GM18508 (cell line): Measurements from ENCODE around the gene HS2ST1.
"Not testable (repeated sequence)": the region's sequence is repeated elsewhere in the genome, so short reads cannot be mapped to it uniquely, and the experiment has no call there.

ENCODE experiments used
- ATAC-seq: cut with Tn5 transposase; IDR thresholded peaks from one replicate; pipeline ENCODE4 v1.9.1; 2021; ENCODE audit warnings: moderate number of reproducible peaks; ENCODE audit not compliant: insufficient read depth, unreplicated experiment

HS2ST1 gene

DNA sequence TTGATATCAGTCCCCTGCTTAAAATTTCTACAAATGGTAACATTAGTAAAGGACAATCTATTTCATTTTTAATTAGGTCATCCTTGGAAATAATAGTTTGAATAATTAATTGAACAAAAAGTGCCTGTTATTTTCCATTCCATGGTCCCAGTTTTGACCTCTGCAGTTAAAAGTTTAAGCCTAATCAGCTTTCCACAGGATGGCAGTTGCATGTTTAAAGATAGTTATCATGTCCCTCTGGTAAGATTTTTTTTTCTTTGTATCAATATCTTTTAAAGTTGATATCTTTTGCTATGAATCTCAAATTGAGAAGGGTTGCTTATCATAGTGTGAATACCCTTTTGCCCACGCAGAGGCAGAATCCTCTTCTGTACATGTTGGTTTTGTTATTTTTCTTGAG is 90.4 kb downstream of the HS2ST1 start:
- no peak for ATAC-seq

DNA sequence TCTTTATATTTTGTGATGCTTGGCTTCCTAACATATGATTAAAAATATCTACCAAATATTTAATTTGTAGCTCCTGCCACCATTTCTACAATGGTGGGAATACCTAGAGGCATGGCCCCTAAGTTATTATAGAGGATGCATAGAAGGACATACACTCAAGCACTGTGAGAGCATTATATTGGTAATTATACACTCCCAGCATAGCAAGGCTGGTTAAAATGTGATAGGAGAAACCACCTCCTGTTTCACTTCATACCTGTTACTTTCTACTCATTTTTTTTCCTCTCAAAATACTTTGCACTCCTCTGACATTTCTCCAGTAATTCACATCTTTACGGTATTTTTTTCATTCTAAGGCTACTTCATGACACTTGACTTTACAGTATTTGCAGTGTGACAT is 92.9 kb downstream of the HS2ST1 start:
- peak; percentile 81 for ATAC-seq

DNA sequence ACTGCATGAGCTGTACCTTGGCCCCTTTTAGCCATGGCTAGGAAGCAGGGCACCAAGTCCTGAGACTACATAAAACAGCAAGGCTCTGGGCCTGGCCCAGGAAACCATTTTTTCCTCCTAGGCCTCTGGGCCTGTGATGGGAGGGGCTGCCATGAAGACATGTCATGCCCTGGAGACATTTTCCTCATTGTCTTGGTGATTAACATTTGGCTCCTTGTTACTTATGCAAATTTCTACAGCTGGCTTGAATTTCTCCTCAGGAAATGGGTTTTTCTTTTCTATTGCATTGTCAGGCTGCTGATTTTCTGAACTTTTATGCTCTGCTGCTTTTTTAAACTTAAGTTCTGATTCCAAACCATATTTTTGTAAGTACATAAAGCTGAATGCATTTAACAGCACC is 99.0 kb downstream of the HS2ST1 start:
- not testable (repeated sequence) for ATAC-seq

DNA sequence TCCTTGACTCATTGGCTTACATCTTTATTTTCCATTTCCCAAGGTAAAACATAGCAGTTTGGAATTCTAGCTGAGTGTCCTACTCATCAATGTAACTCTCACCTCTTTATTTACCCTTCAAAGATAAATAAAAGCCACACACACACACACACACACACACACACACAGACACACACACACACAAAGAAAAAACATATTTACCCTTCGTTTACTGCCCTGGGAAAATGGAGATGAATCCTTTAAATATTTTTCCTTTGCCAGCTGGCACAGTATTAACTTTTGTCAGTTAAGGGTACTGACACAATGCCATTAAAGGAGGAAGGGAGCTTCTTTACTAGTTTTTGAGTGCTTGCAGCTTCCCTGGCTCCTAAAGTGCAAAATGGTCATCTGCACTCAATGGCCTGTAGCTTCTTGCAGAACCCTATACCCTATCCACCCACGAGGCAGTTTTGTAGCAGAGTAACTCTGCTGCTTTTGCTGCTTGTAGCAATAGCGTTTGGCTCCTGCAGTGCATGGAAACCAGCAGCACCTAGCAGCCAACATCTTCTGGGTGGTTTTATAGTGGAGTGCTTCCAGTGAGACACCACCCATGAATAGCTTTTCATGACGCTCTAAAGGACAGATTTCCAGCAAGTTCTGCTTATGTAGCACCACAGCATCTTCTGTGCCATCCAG is 103.7 kb downstream of the HS2ST1 start:
- no peak for ATAC-seq

DNA sequence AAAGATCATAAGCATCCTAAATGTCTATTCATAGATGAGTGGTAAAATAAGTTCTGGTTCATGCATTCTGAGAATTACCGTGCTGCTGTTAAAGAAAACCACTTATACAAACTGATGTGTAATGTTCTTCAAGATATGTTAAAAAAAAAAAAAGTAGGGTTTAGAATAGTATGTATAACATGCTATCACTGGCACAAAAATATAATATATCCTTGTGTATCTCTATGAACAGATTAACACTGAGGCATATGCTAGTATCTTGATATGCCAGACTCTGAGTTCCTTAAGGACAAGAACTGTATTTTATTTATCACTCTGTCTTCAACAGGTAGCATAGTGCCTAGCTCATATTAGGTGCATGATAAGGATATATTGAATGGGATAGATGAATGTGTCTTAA is 108.9 kb downstream of the HS2ST1 start:
- no peak for ATAC-seq

GRCh38 chr1:87024936-87025540 is 110.6 kb downstream of the HS2ST1 start:
- no peak for ATAC-seq

GRCh38 chr1:87027561-87027960 is 113.1 kb downstream of the HS2ST1 start:
- ATAC-seq = not testable (repeated sequence)

- ATAC-seq = no peak
Measured at GRCh38 chr1:87028576-87028975, 114.1 kb downstream of the HS2ST1 start.

- ATAC-seq = peak; percentile 79
Measured at GRCh38 chr1:87030740-87031690, 116.6 kb downstream of the HS2ST1 start.

GRCh38 chr1:87034351-87034750 is 119.9 kb downstream of the HS2ST1 start:
- no peak for ATAC-seq

GRCh38 chr1:87039096-87039495 is 124.7 kb downstream of the HS2ST1 start:
- no peak for ATAC-seq

DNA sequence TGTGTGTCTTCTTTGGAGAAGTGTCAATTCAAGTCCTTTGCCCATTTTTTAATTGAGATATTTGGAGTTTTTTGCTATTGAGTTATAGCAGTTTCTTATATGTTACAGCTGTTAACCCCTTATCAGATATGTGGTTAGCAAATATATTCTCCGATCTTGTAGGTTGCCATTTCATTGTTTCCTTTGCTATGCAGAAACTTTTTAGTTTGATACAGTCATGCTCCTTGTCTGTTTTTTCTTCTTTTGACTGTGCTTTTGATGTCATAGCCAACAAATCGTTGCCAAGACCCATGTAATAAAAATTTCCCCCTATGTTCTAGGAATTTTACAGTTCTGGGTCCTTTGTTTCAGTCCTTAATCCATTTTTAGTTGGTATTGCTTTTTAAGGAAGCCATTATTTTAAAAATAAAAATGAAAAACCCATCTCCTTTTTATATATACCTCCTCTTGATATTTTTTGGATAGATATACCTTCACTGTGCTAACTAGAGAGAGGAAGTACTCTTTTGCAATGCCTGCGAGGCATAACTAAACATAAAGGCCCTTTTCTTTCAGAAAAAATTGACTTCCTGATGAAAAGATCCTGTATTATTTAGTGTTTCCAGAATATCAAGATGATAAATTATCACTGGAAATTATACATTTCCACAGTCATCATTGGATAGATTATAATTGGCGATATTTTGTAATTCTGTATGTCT is 127.8 kb downstream of the HS2ST1 start:
- no peak for ATAC-seq

DNA sequence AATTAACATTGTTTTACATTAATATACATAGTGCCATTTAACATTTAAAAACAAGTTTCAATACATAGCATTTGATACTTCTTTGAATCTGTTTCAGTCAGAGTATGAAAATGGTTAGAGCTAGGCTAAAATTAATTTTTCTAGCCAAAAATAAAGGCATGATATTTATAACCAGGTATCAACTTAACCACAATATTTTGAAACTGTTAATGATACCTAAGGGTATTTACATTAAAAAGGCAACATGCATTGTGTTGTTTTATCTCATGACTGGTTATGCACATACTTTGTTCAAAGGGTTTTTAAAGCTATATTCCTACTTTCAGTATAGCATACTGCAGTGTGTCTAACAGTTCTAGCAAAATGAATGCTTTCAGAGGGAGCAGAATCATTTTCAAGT is 130.0 kb downstream of the HS2ST1 start:
- no peak for ATAC-seq

DNA sequence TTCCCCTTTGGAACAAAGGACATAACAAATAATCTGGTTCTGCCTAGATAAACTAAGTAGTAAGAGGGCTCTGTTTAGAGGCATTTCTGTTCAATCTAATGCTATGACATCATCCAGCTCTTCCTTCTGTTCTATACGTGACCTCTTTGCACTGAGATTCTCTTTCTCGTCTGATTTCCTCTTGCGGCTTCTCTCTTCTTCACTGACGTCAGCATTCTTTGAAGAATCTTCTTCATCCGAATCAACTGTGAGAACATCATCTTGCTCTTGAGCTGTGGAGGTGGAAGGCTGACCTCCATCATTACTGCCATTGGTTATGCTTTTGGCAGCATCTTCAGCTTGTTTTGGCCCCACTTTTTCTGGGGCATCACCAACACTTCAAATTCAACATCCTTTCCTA is 130.4 kb downstream of the HS2ST1 start:
- no peak for ATAC-seq

GRCh38 chr1:87045761-87046304 is 131.4 kb downstream of the HS2ST1 start:
- ATAC-seq = peak; percentile 43

GRCh38 chr1:87046951-87047350 is 132.5 kb downstream of the HS2ST1 start:
- no peak for ATAC-seq

GRCh38 chr1:87048237-87048636 is 133.8 kb downstream of the HS2ST1 start:
- ATAC-seq = no peak

DNA sequence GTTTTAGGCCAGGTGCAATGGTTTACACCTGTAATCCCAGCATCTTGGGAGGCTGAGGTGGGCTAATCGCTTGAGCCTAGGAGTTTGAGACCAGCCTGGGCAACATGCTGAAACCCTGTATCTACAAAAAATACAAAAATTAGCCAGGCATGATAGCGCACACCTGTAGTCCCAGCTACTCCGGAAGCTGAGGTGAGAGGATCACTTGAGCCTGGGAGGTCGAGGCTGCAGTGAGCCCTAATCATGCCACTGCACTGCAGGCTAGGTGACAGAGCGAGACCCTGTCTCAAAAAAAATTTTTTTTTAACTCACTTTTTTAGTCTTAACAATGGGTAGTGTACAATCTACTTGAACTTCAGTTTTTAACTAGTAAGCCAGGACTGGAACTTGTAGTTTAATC is 137.5 kb downstream of the HS2ST1 start:
- ATAC-seq = no peak

- ATAC-seq = no peak
Measured at GRCh38 chr1:87052400-87052799, 138.0 kb downstream of the HS2ST1 start.

- ATAC-seq = no peak
Measured at GRCh38 chr1:87052961-87053360, 138.5 kb downstream of the HS2ST1 start.
